IMR-90 (cell line): ENCODE measurements around the gene VPREB3. TPM values are rescaled to one million over a fixed set of nuclear protein-coding genes. Genes with fewer than 3 reads are reported as not detected.

Experiments
- ATAC-seq: fragments of 200-7000 bp; cut with Tn5 transposase; 2 replicates; pipeline ENCODE4 v1.9.1; 2020; ENCODE audit warnings: low read depth, mild to moderate bottlenecking, moderate library complexity
- BruUV-seq: library from RNA; stranded (reverse); fragments of 400-500 nt; replicated peaks from 2 replicates; lab custom pipeline; 2021; lab: Mats Ljungman, UMichigan
- CTCF ChIA-PET: fragments of 300-600 bp; formaldehyde crosslinking; extraction: SDS; loops from one replicate; lab custom pipeline; 2021; ENCODE audit warnings: antibody characterized with exemption; lab: Yijun Ruan, JAX
- POLR2A ChIA-PET: fragments of 300-600 bp; sonication (Branson Sonifier 250); formaldehyde crosslinking; loops from one replicate; lab custom pipeline; 2022; ENCODE audit warnings: antibody characterized with exemption; ENCODE audit not compliant: unreplicated experiment; lab: Charles Lee
- DNase-seq: peaks from one replicate; pipeline ENCODE4 v3.0.0; 2013
- H2AFZ ChIP-seq: replicated peaks from 2 replicates; pipeline ENCODE3; 2013; ENCODE audit warnings: low read length, mild to moderate bottlenecking; ENCODE audit not compliant: poor library complexity
- H2AK5ac ChIP-seq: 2 replicates; pipeline ENCODE4 v1.6.1; 2013; ENCODE audit warnings: low read depth, low read length, inconsistent platforms
- H2AK9ac ChIP-seq: replicated peaks from 2 replicates; pipeline ENCODE3; 2013; ENCODE audit warnings: mild to moderate bottlenecking, low read depth, low read length, moderate library complexity; ENCODE audit not compliant: poor library complexity
- H2BK120ac ChIP-seq: 2 replicates; pipeline ENCODE4 v1.6.1; 2013; ENCODE audit warnings: low read depth, low read length, inconsistent platforms
- H2BK15ac ChIP-seq: 3 replicates; pipeline ENCODE4 v1.6.1; 2013; ENCODE audit warnings: low read depth, low read length, inconsistent platforms
- H2BK20ac ChIP-seq: 2 replicates; pipeline ENCODE4 v1.6.1; 2013; ENCODE audit warnings: low read depth, mild to moderate bottlenecking, inconsistent platforms, low read length, moderate library complexity
- H2BK5ac ChIP-seq: 2 replicates; pipeline ENCODE4 v1.6.1; 2013; ENCODE audit warnings: mild to moderate bottlenecking, low read depth, low read length, inconsistent platforms; ENCODE audit not compliant: poor library complexity, severe bottlenecking
- H3K14ac ChIP-seq: replicated peaks from 2 replicates; pipeline ENCODE4 v1.6.1; 2013; ENCODE audit warnings: low read depth, low read length, inconsistent platforms
- H3K18ac ChIP-seq: 2 replicates; pipeline ENCODE4 v1.6.1; 2013; ENCODE audit warnings: low read depth, low read length, control low read depth
- H3K23ac ChIP-seq: 2 replicates; pipeline ENCODE4 v1.6.1; 2013; ENCODE audit warnings: low read depth, low read length, inconsistent platforms
- H3K27ac ChIP-seq: 2 replicates; pipeline ENCODE4 v1.5.1; 2013; ENCODE audit warnings: mild to moderate bottlenecking, control low read depth, low read length; ENCODE audit not compliant: insufficient read depth
- H3K27me3 ChIP-seq: 2 replicates; pipeline ENCODE4 v1.6.1; 2013; ENCODE audit warnings: low read length; ENCODE audit not compliant: control insufficient read depth, insufficient read depth
- H3K36me3 ChIP-seq: 2 replicates; pipeline ENCODE4 v1.6.1; 2013; ENCODE audit warnings: low read length, mixed read lengths; ENCODE audit not compliant: control insufficient read depth, insufficient read depth
- H3K4ac ChIP-seq: 2 replicates; pipeline ENCODE4 v1.6.1; 2013; ENCODE audit warnings: low read depth, low read length, inconsistent platforms
- H3K4me1 ChIP-seq: 2 replicates; pipeline ENCODE4 v1.6.1; 2013; ENCODE audit warnings: low read length, mixed read lengths; ENCODE audit not compliant: control insufficient read depth, insufficient read depth
- H3K4me2 ChIP-seq: 2 replicates; pipeline ENCODE4 v1.6.1; 2013; ENCODE audit warnings: low read depth, mild to moderate bottlenecking, control low read depth, low read length, moderate library complexity
- H3K4me3 ChIP-seq: 2 replicates; pipeline ENCODE4 v1.5.1; 2013; ENCODE audit warnings: low read depth, mild to moderate bottlenecking, control low read depth, low read length, moderate library complexity; ENCODE audit not compliant: insufficient read depth
- H3K56ac ChIP-seq: 2 replicates; pipeline ENCODE4 v1.6.1; 2013; ENCODE audit warnings: low read length, inconsistent platforms; ENCODE audit not compliant: insufficient read depth; ENCODE audit errors: extremely low read depth
- H3K79me1 ChIP-seq, 2 experiments: 2 replicates each; pipeline ENCODE4 v1.6.1; 2013; ENCODE audit warnings: low read length in 2 of 2, inconsistent platforms in 1 of 2, low read depth in 1 of 2
- H3K9ac ChIP-seq: 2 replicates; pipeline ENCODE4 v1.6.1; 2013; ENCODE audit warnings: low read depth, low read length, control low read depth
- H3K9me1 ChIP-seq: 2 replicates; pipeline ENCODE4 v1.6.1; 2013; ENCODE audit warnings: low read length, inconsistent platforms; ENCODE audit not compliant: insufficient read depth
- H3K9me3 ChIP-seq: 2 replicates; pipeline ENCODE4 v1.6.1; 2013; ENCODE audit warnings: low read length; ENCODE audit not compliant: control insufficient read depth, insufficient read depth
- H4K20me1 ChIP-seq: 2 replicates; pipeline ENCODE4 v1.6.1; 2013; ENCODE audit warnings: low read length, inconsistent platforms; ENCODE audit not compliant: insufficient read depth
- H4K5ac ChIP-seq: 2 replicates; pipeline ENCODE4 v1.6.1; 2013; ENCODE audit warnings: mild to moderate bottlenecking, low read depth, low read length, control low read depth
- H4K8ac ChIP-seq, 2 experiments: 2 replicates each; pipeline ENCODE4 v1.6.1; 2013; ENCODE audit warnings: low read depth in 2 of 2, low read length in 2 of 2, control low read depth in 1 of 2, inconsistent platforms in 1 of 2
- H4K91ac ChIP-seq: 2 replicates; pipeline ENCODE4 v1.6.1; 2013; ENCODE audit warnings: low read depth, low read length, inconsistent platforms; ENCODE audit not compliant: insufficient read depth
- BHLHE40 ChIP-seq: fragments of 150-350 bp; IDR thresholded peaks from 2 replicates; pipeline ENCODE4 v1.6.1; 2016; ENCODE audit warnings: mild to moderate bottlenecking, low read depth, low read length
- CHD1 ChIP-seq: IDR thresholded peaks from 2 replicates; pipeline ENCODE4 v1.6.1; 2012; ENCODE audit warnings: low read depth, low read length, improper control_type of control experiment
- ELK1 ChIP-seq: fragments of 150-350 bp; IDR thresholded peaks from 2 replicates; pipeline ENCODE4 v1.6.1; 2016; ENCODE audit warnings: low read depth, mild to moderate bottlenecking, low read length, moderate library complexity, borderline replicate concordance
- MAFK ChIP-seq: IDR thresholded peaks from 2 replicates; pipeline ENCODE4 v1.6.1; 2012; ENCODE audit warnings: low read depth, low read length, improper control_type of control experiment
- NFE2L2 ChIP-seq: fragments of 150-350 bp; IDR thresholded peaks from 2 replicates; pipeline ENCODE4 v1.6.1; 2016; ENCODE audit warnings: low read depth, mild to moderate bottlenecking, low read length
- RAD21 ChIP-seq: IDR thresholded peaks from 2 replicates; pipeline ENCODE4 v1.6.1; 2012; ENCODE audit warnings: low read length, improper control_type of control experiment
- SMC3 ChIP-seq: fragments of 150-350 bp; IDR thresholded peaks from 2 replicates; pipeline ENCODE4 v1.6.1; 2016; ENCODE audit warnings: low read depth, mild to moderate bottlenecking, antibody characterized with exemption, low read length, moderate library complexity
- USF2 ChIP-seq: fragments of 150-350 bp; IDR thresholded peaks from 2 replicates; pipeline ENCODE4 v1.6.1; 2017; ENCODE audit warnings: mild to moderate bottlenecking, antibody characterized with exemption, low read length, low read depth
- WGBS, 2 experiments: methylation state at CpG; one replicate each; pipeline versions ENCODE4 v1.1.5 to v1.1.7; 2013; ENCODE audit warnings: missing lambda C conversion rate in 2 of 2; ENCODE audit not compliant: insufficient read length in 1 of 2; ENCODE audit errors: extremely low coverage in 2 of 2; 5-methylcytosine and 5-hydroxymethylcytosine counted together
- dilution Hi-C: fragments of 300-500 bp; cut with HindIII; formaldehyde crosslinking; loops from one replicate; pipeline ENCODE4 v1.14.3; 2018; ENCODE audit warnings: low sequenced_read_pairs; ENCODE audit not compliant: unreplicated experiment
- in situ Hi-C: fragments of 300-500 bp; cut with MboI; formaldehyde crosslinking; loops from 3 replicates; pipeline ENCODE4 v1.14.3; 2019; ENCODE audit warnings: low sequenced_read_pairs, inconsistent platforms, mixed read lengths
- intact Hi-C: fragments of 100-400 bp; cut with micrococcal nuclease; formaldehyde crosslinking; loops from 2 replicates; pipeline ENCODE4 v1.10.0; 2022
- polyA plus RNA-seq, 3 experiments: library from polyadenylated mRNA; depleted of rRNA; stranded (reverse); fragments of >200 nt; gene quantifications; 2 replicates each; pipeline ENCODE4 v1.2.3, GENCODE V29; 2012; ENCODE audit warnings: low replicate concordance in 1 of 3
- total RNA-seq: library from RNA; depleted of rRNA; stranded (reverse); fragments of >200 nt; gene quantifications from 2 replicates; pipeline ENCODE4 v1.2.3, GENCODE V29; 2012

VPREB3 gene
- total and polyA plus RNA-seq, 2 of the 4 experiments (the other 2 are of a cell fraction), result not detected

GRCh38 chr22:23801238-23801821 lies 47.1 kb upstream of the VPREB3 start:
- no peaks in the 10 kb centered on the region for H3K9me3 ChIP-seq
- no peak overlapping the region for H2AK5ac ChIP-seq
- dilution Hi-C loops (no loop called here), intact Hi-C loops (no loop called here), in situ Hi-C loops (no loop called here)
- ChIA-PET POLR2A (no interaction called here), CTCF (no interaction called here)
- DNase-seq (no peak), ATAC-seq (no peak)
- H2BK20ac ChIP-seq, result no peak overlapping the region
- H2AFZ ChIP-seq, result no peak overlapping the region
- H4K5ac ChIP-seq, result no peak overlapping the region
- no peak overlapping the region for H3K14ac ChIP-seq
- no peak overlapping the region for H3K4ac ChIP-seq
- H3K27me3 ChIP-seq, result no peaks in the 10 kb centered on the region
- H3K27ac ChIP-seq, result no peak overlapping the region
- H3K23ac ChIP-seq, result no peak overlapping the region
- H3K18ac ChIP-seq, result no peak overlapping the region
- no peak overlapping the region for H4K91ac ChIP-seq
- peaks cover 71% of the 10 kb centered on the region for H3K36me3 ChIP-seq
- no peak overlapping the region for H3K9ac ChIP-seq
- BruUV-seq, result no TSS peak
- H2BK120ac ChIP-seq, result no peak overlapping the region
- WGBS, 2 experiments, result no CpG with 5 or more reads among the region's 11 CpGs
- H4K20me1 ChIP-seq, result no peaks in the 10 kb centered on the region; the same call in 1 of the 2 replicates
- H2BK15ac ChIP-seq, result no peak overlapping the region
- no peaks in the 10 kb centered on the region for H3K4me1 ChIP-seq
- peaks cover 0 to 22% of the 10 kb centered on the region in 2 experiments; a peak in 3 of 4 replicates for H3K79me1 ChIP-seq
- no peak overlapping the region for H3K56ac ChIP-seq
- peak overlapping the region; percentile 55 for H2AK9ac ChIP-seq
- H3K9me1 ChIP-seq, result no peaks in the 10 kb centered on the region
- no peak overlapping the region for H2BK5ac ChIP-seq
- H4K8ac ChIP-seq, result no peak overlapping the region
- TF ChIP-seq RAD21 (no peak), ELK1 (no peak), USF2 (no peak), NFE2L2 (no peak), BHLHE40 (no peak), MAFK (no peak), SMC3 (no peak), CHD1 (no peak)
- H3K4me2 ChIP-seq, result no peak overlapping the region
- no peak overlapping the region for H3K4me3 ChIP-seq
